ENCODE data around the gene TMEM184B.

The TMEM184B gene

DNA sequence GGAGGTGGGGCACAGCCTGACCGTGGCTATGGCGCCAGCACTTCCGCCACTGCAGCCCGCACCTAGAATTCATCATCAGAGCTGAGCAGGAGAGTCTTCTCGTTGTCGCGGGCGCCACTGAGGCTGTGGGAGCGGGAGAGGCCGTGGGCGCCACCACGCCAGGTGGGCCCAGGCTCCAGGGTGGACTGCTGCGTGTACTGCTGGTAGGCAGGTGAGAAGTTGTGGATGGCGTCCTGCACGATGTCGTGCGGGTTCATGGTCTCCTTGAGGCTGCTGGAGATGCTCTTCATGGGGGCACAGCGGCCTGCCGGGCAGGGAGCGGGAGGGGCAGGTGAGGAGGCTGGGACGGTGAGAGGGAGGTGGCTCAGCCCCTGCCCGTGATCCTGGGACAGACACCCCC, 51.4 kb downstream of the TMEM184B start:
- H3K27ac ChIP-seq = no peak overlapping the region

DNA sequence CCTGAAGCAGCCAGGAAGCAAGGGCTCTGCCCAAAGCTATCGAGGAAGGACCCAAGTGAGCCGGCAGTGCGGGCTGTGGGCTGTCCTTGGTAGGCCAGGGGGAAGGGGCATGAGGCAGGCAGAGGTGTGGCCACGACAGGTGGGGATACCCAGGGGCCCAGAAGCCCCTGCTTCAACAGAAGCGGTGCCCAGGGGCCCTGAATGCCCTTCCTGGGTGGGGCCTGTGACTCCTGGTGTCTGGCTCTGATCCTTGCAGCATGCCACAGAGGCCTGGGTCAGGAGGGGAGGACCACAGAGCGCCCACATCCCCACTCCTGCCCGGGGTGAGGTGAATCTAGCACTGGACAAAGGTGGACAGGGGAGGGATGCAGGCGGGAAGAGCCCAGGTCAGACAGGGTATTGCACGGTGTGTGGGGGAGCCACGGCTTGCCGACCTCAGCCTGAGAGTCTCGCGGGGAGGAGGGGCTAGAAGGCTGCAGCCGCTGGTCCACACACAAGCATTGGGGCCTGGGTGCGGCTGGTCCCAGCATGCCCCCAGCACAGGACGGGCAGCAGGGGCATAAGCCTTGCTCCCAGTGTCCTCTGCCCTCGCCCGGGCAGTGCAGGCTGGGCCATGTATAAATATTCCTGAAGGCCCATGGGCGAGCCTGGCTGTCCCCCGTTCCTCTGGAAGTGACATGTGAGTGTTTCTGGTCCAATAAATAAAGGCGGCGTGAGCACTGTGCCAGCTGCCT, 52.0 kb downstream of the TMEM184B start:
- H3K27ac ChIP-seq = no peak overlapping the region
- no peak for TF ChIP-seq ZFX (IDR thresholded peaks at IDR 0.05; ENCODE audit: borderline replicate concordance)
- TF ChIP-seq, protein P1, sequence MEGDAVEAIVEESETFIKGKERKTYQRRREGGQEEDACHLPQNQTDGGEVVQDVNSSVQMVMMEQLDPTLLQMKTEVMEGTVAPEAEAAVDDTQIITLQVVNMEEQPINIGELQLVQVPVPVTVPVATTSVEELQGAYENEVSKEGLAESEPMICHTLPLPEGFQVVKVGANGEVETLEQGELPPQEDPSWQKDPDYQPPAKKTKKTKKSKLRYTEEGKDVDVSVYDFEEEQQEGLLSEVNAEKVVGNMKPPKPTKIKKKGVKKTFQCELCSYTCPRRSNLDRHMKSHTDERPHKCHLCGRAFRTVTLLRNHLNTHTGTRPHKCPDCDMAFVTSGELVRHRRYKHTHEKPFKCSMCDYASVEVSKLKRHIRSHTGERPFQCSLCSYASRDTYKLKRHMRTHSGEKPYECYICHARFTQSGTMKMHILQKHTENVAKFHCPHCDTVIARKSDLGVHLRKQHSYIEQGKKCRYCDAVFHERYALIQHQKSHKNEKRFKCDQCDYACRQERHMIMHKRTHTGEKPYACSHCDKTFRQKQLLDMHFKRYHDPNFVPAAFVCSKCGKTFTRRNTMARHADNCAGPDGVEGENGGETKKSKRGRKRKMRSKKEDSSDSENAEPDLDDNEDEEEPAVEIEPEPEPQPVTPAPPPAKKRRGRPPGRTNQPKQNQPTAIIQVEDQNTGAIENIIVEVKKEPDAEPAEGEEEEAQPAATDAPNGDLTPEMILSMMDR (IDR thresholded peaks at IDR 0.05) = no peak

More for the DNA sequence above, 51.4 kb downstream of the TMEM184B start:
- no peak for TF ChIP-seq ZFX (IDR thresholded peaks at IDR 0.05; ENCODE audit: borderline replicate concordance)
- TF ChIP-seq, protein P1 (IDR thresholded peaks at IDR 0.05) = no peak

DNA sequence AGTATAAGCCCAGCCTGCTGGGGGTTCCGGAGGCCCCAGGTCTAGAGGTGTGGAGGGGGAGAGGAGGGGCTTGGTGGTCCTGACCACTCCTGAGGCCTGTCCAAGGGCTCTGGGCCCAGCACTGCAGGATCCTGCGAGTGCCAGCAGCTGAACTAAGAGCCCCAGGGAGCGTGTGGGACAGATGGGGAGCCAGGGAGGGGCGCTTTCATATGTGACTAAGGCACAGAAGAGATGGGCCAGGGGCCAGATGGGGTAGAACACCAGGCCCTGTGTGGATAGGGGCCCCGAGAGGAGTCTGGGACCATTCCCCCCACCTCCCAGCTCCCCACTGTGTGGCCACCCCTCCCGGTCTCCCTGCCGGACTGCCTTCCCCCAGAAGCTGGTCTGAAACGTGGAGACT, 52.6 kb downstream of the TMEM184B start:
- TF ChIP-seq ZFX (IDR thresholded peaks at IDR 0.05; ENCODE audit: borderline replicate concordance) = no peak
- TF ChIP-seq, protein P1 (IDR thresholded peaks at IDR 0.05) = no peak
- H3K27ac ChIP-seq = peak overlapping the region; percentile 34; the same call in 1 of the 2 replicates

DNA sequence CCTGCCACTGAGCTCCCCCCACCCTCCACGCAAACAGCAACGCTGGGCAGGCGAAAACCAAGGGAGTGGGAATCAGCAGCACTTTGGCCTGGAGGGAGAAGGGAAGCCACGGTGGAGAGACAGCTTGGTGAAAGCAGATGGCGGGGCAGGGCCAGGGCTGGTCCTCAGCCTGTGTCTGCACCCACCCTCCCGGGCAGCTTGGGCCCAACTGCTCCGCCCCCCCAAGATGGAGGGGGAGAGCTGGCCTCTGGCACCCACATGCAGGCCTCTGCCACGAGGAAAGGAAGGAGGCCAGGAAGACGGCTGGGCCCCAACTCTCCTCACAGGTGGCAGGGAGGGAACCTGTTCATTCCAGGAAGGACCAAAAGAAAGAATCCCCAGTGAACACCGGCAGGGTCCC, 53.2 kb downstream of the TMEM184B start:
- H3K27ac ChIP-seq = peak overlapping the region; percentile 34
- TF ChIP-seq, protein P1 (IDR thresholded peaks at IDR 0.05) = no peak
- no peak for TF ChIP-seq ZFX (IDR thresholded peaks at IDR 0.05; ENCODE audit: borderline replicate concordance)

DNA sequence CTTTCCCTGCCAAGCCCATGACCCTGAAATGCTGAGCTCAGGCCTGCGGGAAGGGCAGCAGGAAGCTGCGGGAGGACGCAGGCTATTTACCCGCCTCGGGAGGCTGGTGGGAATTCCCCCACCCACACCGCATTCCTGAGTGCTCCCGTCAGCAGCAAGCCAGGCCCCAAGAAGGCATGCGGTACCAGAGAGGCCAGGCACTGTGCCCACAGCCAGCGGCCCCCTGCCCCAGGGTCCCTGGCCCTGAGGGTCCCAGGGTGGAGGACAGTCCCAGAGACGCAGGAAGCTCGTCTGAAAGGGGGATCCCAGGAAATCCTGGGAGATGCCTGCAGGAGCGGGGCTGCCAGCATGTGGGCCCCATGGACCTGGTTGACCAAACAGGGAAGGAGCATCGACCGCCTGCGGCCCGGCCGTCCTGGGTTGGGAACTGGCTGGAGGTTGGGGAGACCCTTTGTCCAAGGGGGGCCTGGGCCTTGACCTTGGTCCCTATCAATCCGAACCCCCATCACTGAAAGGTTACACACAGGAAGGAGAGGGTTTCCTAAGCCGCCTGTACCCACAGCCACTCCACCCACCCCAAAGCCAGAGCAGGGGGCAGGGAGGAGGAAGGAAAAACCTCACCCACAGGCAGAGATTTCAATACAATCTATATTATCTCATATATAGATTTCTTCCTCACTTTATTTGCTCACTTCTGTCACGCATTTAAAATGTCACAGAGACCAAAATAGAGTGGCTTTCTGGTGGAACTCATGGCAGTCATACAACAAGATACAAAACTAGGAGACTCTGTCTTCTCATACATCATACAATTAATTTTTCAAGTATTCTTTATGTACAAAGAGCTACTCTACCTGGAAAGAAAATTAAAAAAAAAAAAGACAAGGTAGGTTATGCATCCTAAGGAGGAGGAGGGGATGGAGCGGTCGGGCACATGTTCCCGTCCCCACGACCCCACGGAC, 53.9 kb downstream of the TMEM184B start:
- TF ChIP-seq, protein P1 (IDR thresholded peaks at IDR 0.05) = no peak
- TF ChIP-seq ZFX (IDR thresholded peaks at IDR 0.05; ENCODE audit: borderline replicate concordance) = no peak
- H3K27ac ChIP-seq = peak overlapping the region; percentile 34

DNA sequence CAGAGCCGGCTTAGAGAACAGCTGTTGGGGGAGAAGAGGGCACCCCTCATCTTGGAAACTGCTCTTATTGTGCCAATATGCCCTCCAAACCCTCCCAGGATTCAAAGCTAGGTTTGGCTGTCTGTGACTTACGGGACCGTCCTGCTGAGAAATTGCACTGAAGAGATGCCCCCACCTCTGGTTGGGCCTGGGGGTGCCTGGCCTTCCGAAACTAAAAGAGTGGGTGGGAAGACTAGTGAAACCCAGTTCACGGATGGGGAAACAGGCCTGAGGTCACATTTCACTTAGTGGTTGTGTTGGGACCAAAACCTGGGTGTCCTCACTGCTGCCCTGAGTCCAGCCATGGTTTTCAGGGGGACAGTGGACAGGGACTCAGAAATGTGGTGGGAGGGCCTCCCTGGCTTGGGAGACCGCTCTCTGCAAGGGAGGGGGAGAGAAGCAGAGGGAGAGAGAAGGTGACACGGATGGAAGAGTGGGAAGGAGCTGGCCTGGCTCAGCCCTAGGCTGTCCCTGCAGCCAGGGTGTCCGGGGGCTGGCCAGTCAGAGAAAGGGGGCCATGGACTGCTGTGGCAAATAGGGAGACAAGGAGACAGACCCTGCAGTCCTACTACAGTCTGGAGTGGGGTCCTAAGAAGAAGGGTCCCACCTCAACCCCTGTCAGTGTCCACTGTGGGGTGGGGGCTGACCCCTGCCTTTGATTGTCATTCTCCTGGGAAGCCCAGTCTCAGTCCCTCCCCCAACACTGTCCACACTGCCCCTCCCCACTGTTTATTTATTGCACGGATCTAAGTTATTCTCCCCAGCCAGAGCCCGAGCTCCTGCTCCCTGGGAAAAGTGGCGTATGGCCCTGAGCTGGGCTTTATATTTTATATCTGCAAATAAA, 57.4 kb downstream of the TMEM184B start:
- peak overlapping the region; percentile 58; the same call in 1 of the 2 replicates for H3K27ac ChIP-seq
- TF ChIP-seq, protein P1 (IDR thresholded peaks at IDR 0.05) = no peak
- TF ChIP-seq ZFX (IDR thresholded peaks at IDR 0.05; ENCODE audit: borderline replicate concordance) = no peak
